Body of pancreas (tissue), 4 donors: ENCODE data around the gene ARVCF.

Experiments used
- CTCF ChIP-seq, 7 experiments: fragments of 450-650 bp in 4 of 7; fragments of 200-600 bp in 3 of 7; sonication (generic) in 3 of 7; IDR thresholded peaks; one replicate each; pipeline ENCODE4 v1.5.1; 2016 to 2019; ENCODE audit warnings: antibody characterized with exemption in 7 of 7
- POLR2A ChIP-seq, 3 donors: fragments of 450-650 bp; IDR thresholded peaks; one replicate each; pipeline ENCODE4 v1.6.1; 2016; ENCODE audit warnings: antibody characterized with exemption in 3 of 3, mild to moderate bottlenecking in 2 of 3

GRCh38 chr22:19930551-19931486 lies 85.8 kb downstream of the ARVCF start:
- no peak for TF ChIP-seq CTCF (IDR thresholded peaks at IDR 0.05)
- no peak for TF ChIP-seq POLR2A (IDR thresholded peaks at IDR 0.05)
